Esophagus mucosa (tissue), 1 donor: ENCODE measurements around the gene PNMT. TPM values are rescaled to one million over a fixed set of nuclear protein-coding genes. Genes with fewer than 3 reads are reported as not detected.
"Not testable (repeated sequence)": the region's sequence is repeated elsewhere in the genome, so short reads cannot be mapped to it uniquely, and the experiment has no call there.

Experiments
- ATAC-seq: fragments of 200-7000 bp; cut with Tn5 transposase; one replicate; pipeline ENCODE4 v1.9.1; 2020
- total RNA-seq: library from RNA; stranded (reverse); gene quantifications from one replicate; pipeline ENCODE4 v1.2.4, GENCODE V29; 2023
- donor health status: DM: yes; HTN: yes; CAD: no.

Gene PNMT
- total RNA-seq, 1 donor from 2014 or later: 1.1 TPM

DNA sequence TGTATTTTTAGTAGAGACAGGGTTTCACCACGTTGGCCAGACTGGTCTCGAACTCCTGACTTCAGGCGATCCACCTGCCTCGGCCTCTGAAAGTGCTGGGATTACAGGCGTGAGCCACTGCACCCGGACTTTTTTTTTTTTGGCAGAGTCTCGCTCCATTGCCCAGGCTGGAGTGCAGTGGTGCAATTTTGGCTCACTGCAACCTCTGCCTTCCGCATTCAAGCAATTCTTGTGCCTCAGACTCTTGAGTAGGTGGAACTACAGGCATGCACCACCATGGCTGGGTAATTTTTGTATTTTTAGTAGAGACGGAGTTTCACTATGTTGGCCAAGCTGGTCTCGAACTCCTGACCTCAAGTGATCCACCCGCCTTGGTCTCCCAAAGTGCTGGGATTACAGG is 42.8 kb downstream of the PNMT start:
- ATAC-seq: not testable (repeated sequence)

DNA sequence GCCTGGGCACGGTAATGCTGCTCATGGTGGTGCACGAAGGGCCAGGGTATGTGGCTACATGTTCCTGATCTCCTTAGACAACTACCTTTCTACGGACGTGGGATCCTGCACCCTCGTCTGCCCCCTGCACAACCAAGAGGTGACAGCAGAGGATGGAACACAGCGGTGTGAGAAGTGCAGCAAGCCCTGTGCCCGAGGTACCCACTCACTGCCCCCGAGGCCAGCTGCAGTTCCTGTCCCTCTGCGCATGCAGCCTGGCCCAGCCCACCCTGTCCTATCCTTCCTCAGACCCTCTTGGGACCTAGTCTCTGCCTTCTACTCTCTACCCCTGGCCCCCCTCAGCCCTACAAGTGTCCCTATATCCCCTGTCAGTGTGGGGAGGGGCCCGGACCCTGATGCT is 43.6 kb downstream of the PNMT start:
- no peak for ATAC-seq

DNA sequence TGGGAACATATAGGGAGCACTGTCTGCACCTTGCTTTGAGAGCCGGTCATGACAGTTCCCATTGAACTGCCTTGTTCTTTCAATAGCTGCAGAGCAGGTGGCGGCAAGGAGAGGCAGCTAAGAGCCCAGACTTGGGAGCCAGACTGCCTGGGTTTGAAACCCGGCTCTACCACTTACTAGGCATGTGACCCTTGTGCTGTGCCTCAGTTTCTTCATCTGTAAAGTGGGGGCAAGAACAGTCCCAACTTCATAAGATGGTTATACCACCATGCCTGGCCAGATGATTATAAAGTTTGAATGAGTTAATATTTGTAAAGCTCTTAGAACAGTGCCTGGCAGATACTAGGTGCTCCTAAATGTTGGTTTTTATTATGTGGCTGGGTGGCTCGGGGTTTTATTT is 46.0 kb downstream of the PNMT start:
- ATAC-seq: no peak

DNA sequence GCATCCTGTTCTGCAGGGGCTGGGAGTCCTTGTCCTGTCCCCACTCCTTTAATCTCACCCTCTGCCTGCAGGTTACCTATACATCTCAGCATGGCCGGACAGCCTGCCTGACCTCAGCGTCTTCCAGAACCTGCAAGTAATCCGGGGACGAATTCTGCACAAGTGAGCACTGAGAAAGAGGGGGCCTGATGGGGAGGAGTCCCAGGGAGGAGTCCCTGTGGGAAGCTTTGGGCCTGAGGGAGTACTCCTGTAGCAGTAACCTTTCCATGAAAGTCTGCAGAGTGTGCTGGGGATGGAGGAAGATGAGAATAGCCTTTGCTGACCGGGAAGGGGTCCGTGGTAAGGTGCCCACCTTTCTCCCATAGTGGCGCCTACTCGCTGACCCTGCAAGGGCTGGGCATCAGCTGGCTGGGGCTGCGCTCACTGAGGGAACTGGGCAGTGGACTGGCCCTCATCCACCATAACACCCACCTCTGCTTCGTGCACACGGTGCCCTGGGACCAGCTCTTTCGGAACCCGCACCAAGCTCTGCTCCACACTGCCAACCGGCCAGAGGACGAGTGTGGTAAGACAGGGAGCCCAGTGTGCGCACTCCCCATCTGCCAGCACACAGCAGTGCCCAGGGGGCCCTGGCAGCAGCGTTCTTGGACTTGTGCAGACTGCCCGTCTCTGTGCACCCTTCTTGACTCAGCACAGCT is 47.3 kb downstream of the PNMT start:
- ATAC-seq: peak; percentile 70

DNA sequence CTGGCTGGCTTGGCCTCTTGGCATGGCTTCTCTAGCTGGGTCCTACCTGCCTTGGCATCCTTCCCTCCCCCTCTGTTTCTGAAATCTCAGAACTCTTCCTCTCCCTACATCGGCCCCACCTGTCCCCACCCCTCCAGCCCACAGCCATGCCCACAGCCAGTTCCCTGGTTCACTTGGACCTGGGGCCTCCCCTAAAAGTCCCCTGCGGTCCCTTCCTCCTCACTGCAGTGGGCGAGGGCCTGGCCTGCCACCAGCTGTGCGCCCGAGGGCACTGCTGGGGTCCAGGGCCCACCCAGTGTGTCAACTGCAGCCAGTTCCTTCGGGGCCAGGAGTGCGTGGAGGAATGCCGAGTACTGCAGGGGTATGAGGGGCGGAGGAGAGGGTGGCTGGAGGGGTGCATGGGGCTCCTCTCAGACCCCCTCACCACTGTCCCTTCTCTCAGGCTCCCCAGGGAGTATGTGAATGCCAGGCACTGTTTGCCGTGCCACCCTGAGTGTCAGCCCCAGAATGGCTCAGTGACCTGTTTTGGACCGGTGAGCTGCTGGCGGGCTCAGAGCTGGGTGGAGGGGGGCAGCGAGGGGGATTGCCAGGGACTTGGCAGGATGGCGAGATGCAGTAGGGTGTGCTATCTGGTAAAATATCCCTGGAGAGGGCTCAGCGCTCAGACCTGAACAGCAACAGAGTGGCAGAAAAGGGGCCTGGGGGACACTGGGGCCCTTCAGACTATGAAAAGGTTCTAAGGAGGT is 48.0 kb downstream of the PNMT start:
- ATAC-seq: peak; percentile 61

DNA sequence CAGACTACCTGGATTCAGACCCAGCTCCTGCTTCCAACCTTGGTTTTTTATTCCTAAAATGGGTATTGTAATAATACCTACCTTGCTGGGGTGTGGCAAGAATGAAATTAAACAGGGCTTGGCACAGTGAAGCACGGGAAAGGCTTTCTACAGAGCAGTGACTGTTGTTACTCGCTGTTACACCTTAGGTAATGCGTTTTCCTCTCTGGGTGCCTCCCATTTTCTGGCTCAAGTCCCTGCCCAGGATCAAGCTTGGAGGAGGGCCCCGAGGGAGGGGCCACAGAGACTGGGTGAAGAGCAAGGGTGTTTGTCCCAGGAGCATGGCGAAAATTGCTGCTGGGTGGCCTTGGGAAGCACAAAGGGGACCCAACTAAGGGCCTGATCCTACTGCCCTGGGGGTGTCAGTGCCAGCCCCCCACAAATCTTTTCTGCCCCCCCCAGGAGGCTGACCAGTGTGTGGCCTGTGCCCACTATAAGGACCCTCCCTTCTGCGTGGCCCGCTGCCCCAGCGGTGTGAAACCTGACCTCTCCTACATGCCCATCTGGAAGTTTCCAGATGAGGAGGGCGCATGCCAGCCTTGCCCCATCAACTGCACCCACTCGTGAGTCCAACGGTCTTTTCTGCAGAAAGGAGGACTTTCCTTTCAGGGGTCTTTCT is 48.8 kb downstream of the PNMT start:
- ATAC-seq: peak; percentile 87

DNA sequence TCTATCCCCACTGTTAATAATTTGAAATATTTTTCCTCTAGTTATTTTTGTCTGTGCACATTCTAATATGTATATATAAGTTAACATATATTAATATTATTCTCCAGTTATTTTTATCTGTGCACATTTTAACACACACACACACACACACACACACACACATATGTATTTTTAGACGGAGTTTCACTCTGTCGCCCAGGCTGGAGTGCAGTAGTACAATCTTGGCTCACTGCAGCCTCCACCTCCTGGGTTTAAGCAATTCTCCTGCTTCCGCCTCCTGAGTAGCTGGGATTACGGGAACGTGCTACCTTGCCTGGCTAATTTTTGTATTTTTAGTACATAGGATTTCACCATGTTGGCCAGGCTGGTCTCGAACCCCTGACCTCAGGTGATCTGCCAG is 49.4 kb downstream of the PNMT start:
- ATAC-seq: no peak

DNA sequence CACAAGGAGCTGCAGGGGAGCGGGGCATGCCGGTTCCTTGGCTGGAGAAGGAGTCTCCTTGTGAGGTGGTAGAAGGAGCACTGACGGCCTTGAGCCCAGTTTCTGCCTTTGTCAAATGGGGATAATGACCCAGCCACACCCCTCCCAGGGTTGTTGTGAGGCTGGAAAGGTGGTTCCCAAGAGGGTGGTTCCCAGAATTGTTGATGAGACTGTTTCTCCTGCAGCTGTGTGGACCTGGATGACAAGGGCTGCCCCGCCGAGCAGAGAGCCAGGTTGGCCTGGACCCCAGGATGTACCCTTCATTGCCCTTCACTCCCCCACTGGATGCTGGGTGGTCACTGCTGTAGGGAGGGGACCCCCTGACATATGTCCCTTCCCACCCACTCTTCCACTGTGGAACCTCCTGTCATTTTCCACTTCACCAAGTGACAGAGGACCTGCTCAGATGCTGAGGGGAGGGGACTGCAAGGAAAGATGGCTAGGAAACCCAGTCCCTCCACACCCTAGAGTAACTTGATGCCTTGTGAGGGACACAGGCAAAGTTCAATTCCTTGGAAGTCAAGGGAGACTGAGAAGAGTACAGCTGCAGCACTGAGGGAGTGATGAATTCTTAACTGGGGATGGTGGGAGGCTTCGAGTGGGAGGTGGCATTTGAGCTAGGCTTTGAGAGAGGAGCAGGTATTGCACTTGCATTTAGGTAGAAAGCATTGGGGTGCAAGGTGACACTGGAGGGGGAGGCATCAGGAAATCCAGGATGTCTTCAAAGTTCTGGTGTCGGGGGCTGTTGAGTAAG is 51.5 kb downstream of the PNMT start:
- no peak for ATAC-seq

Other genes starting within 250 kb of the PNMT start
- gene MED1, start 217.2 kb upstream of the PNMT start, total RNA-seq: 18.7 TPM
- 34.4 TPM for gene CDK12, start 207.0 kb upstream of the PNMT start, total RNA-seq
- gene NEUROD2, start 60.5 kb upstream of the PNMT start, total RNA-seq: not detected
- 1.6 TPM for gene PPP1R1B, start 41.5 kb upstream of the PNMT start, total RNA-seq
- 28.0 TPM for gene STARD3, start 31.3 kb upstream of the PNMT start, total RNA-seq
- 0.40 TPM for gene TCAP, start 3.1 kb upstream of the PNMT start, total RNA-seq
- 22.4 TPM for gene PGAP3, start 19.6 kb downstream of the PNMT start, total RNA-seq
- gene ERBB2, start 31.6 kb downstream of the PNMT start, total RNA-seq: 118 TPM
- gene MIEN1, start 62.1 kb downstream of the PNMT start, total RNA-seq: 44.3 TPM
- gene GRB7, start 69.5 kb downstream of the PNMT start, total RNA-seq: 45.3 TPM
- 1.1 TPM for gene IKZF3, start 195.9 kb downstream of the PNMT start, total RNA-seq
- not detected for gene ZPBP2, start 199.7 kb downstream of the PNMT start, total RNA-seq